ENCODE data around the gene EIF4G1. TPM values are rescaled to one million over a fixed set of nuclear protein-coding genes. Genes with fewer than 3 reads are reported as not detected.

EIF4G1 gene
- total and polyA plus RNA-seq, 7 donors: 395 to 787 (median 628) TPM

DNA sequence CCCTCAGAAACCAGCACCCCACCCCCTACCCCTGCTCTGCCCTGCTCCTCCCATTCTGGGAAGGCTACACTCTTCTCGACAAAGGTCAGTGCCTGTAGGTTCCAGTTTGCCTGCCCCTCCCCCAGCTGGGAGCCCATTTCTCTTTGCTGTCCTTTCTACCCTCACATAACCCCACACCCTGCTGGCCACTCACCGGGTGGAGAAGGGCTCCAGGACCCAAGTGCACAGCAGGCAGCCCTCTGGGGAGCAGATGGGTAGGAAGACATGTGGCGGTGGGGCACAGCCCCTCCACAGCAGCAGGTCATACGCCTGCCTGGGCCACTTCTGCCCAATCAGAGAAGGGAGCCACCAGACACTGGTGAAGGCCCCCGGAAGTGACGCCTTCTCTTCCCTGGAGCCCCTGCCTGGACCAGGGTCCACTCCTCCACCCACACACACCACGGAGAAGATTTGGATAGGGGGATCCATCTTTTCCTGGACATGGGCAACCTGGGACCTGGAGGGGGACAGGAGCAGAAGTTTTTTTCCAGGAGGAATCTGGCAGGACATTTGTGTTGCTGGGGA, 63.6 kb downstream of the EIF4G1 start, which contains the start of gene THPO:
THPO (minus strand) TSS at position 326 of the 564 bp plus-strand sequence. CDS start 1,948 bp downstream, outside the sequence.
- Histone ChIP-seq H3K4me3 (peak within 1 kb of the TSS; percentile 57), H3K9me3 (no peaks in the 10 kb centered on the region), H3K27me3 (ENCODE audit: insufficient read depth in 3 of 3, low read length in 2 of 3) (peaks cover 0 to 32% (median 0%) of the 10 kb centered on the region in 3 donors), H3K4me1 (peaks cover 10% of the 10 kb centered on the region), H3K27ac (peak within 1 kb of the TSS; percentile 77), H3K36me3 (ENCODE audit: insufficient read depth in 1 of 2, low read depth in 1 of 2) (no peaks in the 10 kb centered on the region)
- peak in 1 of 2 donors; percentile 47 for DNase-seq
- 52 to 56% (median 53%) methylated on average over 7 of the region's 7 CpGs for WGBS, 3 donors
- peak; percentile 45 to 75 (median 68) for ATAC-seq
- TF ChIP-seq, protein P1, sequence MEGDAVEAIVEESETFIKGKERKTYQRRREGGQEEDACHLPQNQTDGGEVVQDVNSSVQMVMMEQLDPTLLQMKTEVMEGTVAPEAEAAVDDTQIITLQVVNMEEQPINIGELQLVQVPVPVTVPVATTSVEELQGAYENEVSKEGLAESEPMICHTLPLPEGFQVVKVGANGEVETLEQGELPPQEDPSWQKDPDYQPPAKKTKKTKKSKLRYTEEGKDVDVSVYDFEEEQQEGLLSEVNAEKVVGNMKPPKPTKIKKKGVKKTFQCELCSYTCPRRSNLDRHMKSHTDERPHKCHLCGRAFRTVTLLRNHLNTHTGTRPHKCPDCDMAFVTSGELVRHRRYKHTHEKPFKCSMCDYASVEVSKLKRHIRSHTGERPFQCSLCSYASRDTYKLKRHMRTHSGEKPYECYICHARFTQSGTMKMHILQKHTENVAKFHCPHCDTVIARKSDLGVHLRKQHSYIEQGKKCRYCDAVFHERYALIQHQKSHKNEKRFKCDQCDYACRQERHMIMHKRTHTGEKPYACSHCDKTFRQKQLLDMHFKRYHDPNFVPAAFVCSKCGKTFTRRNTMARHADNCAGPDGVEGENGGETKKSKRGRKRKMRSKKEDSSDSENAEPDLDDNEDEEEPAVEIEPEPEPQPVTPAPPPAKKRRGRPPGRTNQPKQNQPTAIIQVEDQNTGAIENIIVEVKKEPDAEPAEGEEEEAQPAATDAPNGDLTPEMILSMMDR (IDR thresholded peaks at IDR 0.05): no peak
- intact Hi-C loops (cut with DNase I): loop anchor here in 1 of 2 donors (10.0 kb wide), 1 partner anchor 397 kb away; no protein-coding TSS in a partner anchor

DNA sequence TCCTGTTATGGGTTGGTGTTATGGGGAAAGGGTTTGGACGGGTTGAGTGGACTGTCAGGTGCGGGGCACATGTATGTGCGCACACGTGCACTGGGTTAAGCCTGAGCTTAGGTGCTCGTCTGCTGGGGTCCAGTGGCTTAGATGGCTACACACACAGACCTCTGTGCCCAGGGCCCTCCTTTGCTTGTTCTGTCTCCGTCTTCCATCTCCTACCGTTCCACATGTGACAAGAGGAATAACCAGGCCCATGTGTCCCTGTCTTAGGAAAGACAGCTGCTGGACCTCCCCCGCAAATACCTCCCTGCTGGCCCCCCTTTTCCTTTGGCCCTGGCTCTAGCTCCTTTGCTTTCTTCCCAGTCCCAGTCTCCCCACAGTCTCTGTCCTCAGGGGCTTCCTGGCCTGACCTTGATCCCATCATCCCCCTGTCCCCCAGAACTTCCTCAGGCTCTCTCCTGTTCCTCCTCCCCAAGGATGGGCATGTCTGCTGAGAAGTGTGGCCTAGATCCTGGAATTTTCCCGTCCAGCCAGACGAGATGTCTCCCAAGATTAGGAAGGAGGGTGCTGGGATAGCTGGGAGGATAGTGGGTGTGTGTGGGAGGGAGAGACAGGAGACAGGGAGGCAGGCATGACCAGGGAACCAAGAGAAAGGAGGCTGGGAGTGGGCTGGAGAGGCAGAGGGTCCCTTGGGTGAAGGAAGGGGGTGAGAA, 64.4 kb downstream of the EIF4G1 start:
- H3K27ac ChIP-seq: peak overlapping the region; percentile 77
- H3K9me3 ChIP-seq: no peaks in the 10 kb centered on the region
- ATAC-seq (peak in 3 of 4 donors; percentile 23 to 48 (median 42)), DNase-seq (no peak)
- peak overlapping the region; percentile 57 for H3K4me3 ChIP-seq
- TF ChIP-seq, protein P1 (IDR thresholded peaks at IDR 0.05): no peak
- no peaks in the 10 kb centered on the region for H3K36me3 ChIP-seq (ENCODE audit: insufficient read depth in 1 of 2, low read depth in 1 of 2)
- H3K4me1 ChIP-seq: peaks cover 10% of the 10 kb centered on the region
- 62 to 73% (median 72%) methylated on average over 10 of the region's 10 CpGs for WGBS, 3 donors
- peaks cover 0 to 32% (median 0%) of the 10 kb centered on the region in 3 donors for H3K27me3 ChIP-seq (ENCODE audit: insufficient read depth in 3 of 3, low read length in 2 of 3)
- intact Hi-C loops (cut with DNase I): loop anchor here in 1 of 2 donors (10.0 kb wide), 1 partner anchor 396 kb away; no protein-coding TSS in a partner anchor

DNA sequence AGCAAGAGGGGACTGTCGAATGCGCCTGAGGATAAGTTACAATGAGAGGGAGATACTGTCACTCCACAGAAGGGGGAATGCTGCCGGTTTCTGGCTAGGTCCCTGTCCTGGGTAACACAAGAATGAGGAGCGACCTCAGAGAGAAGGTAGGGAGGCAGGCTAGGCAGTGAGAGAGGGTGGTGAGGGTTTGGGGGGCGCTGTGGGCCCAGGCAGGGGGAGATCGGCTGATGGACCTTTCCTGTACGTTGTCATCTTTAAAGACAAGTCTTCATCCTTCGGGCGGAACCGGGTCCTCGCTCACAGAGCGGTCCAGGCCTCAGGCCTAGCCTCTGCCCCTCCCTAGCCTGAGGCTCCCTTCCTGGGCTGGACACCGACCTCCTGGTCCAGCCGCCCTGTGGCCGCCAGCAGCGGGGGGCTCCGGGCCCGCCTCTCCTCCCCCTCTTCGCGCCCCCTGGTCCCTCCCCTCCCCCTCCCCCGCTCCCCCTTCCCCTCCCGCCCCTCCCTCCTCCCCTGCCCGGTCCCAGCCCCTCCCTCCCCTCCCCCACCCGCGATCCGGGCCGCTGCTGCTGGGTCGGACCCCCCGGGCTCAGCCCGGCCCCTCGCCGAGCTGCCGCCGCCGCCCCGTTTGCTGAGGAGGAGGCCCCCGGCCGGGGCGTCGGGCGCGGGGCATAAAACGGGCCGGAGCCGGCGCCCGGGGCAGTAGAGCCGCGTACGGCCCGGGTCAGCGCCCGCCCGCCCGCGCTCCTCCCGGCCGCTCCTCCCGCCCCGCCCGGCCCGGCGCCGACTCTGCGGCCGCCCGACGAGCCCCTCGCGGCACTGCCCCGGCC, 65.2 kb downstream of the EIF4G1 start, which contains the start of gene CHRD:
CHRD (plus strand) TSS at position 697 of the 827 bp plus-strand sequence. CDS start 265 bp downstream, outside the sequence.
- intact Hi-C loops (cut with DNase I): loop anchor here (5.0 to 10.0 kb wide), 2 partner anchors 395 to 408 kb away; no protein-coding TSS in a partner anchor

DNA sequence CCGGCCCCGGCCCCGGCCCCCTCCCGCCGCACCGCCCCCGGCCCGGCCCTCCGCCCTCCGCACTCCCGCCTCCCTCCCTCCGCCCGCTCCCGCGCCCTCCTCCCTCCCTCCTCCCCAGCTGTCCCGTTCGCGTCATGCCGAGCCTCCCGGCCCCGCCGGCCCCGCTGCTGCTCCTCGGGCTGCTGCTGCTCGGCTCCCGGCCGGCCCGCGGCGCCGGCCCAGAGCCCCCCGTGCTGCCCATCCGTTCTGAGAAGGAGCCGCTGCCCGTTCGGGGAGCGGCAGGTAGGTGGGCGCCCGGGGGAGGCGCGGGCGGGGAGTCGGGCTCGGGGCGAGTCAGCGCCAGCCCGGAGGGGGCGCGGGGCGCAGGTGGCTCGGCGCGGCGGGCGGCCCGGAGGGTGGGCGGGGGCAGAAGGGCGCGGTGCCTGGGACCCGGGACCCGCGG, 65.8 kb downstream of the EIF4G1 start:
- peaks cover 10% of the 10 kb centered on the region for H3K4me1 ChIP-seq
- ATAC-seq: peak; percentile 61 to 73 (median 68)
- WGBS, 3 donors: 0 to 1% (median 1%) methylated on average over 10 to 50 of the region's 62 CpGs
- peak; percentile 79 to 88 for DNase-seq
- peaks cover 0 to 9% of the 10 kb centered on the region in 2 donors for H3K36me3 ChIP-seq (ENCODE audit: insufficient read depth in 1 of 2, low read depth in 1 of 2)
- peak overlapping the region; percentile 72 for H3K4me3 ChIP-seq
- H3K27me3 ChIP-seq (ENCODE audit: insufficient read depth in 3 of 3, low read length in 2 of 3): peaks cover 0 to 32% (median 0%) of the 10 kb centered on the region in 3 donors
- H3K9me3 ChIP-seq: no peaks in the 10 kb centered on the region
- H3K27ac ChIP-seq: peak overlapping the region; percentile 66
- TF ChIP-seq, protein P1 (IDR thresholded peaks at IDR 0.05): no peak
- intact Hi-C loops (cut with DNase I): loop anchor here in 1 of 2 donors (5.0 kb wide), 1 partner anchor 407 kb away; no protein-coding TSS in a partner anchor

More for the DNA sequence above, 65.2 kb downstream of the EIF4G1 start, which contains the start of gene CHRD:
- H3K9me3 ChIP-seq: no peaks in the 10 kb centered on the region
- peak; percentile 28 to 63 (median 30) for ATAC-seq
- TF ChIP-seq, protein P1 (IDR thresholded peaks at IDR 0.05): no peak
- DNase-seq: peak; percentile 48 to 74
- H3K4me1 ChIP-seq: peaks cover 10% of the 10 kb centered on the region
- 9 to 30% (median 25%) methylated on average over 20 to 58 of the region's 71 CpGs for WGBS, 3 donors
- H3K27me3 ChIP-seq (ENCODE audit: insufficient read depth in 3 of 3, low read length in 2 of 3): peaks cover 0 to 32% (median 0%) of the 10 kb centered on the region in 3 donors
- H3K27ac ChIP-seq: peak within 1 kb of the TSS; percentile 77
- H3K36me3 ChIP-seq (ENCODE audit: insufficient read depth in 1 of 2, low read depth in 1 of 2): peaks cover 0 to 4% of the 10 kb centered on the region in 2 donors
- H3K4me3 ChIP-seq: peak within 1 kb of the TSS; percentile 72
